Effector memory CD4-positive, alpha-beta T cell (primary cell): ENCODE measurements around the gene MED9.

ENCODE experiments used
- DNase-seq, 3 donors: peaks; one replicate each; pipeline ENCODE4 v3.0.0-alpha.2; 2020
- H3K27ac ChIP-seq: 2 replicates; pipeline ENCODE4 v1.7.0; 2013; ENCODE audit warnings: mild to moderate bottlenecking, low read length, moderate library complexity; ENCODE audit not compliant: insufficient read depth, poor library complexity, severe bottlenecking
- H3K27me3 ChIP-seq: replicated peaks from 2 replicates; pipeline ENCODE4 v1.7.0; 2013; ENCODE audit warnings: mild to moderate bottlenecking, low read length; ENCODE audit not compliant: insufficient read depth, control insufficient read depth, poor library complexity, severe bottlenecking
- H3K36me3 ChIP-seq: 2 replicates; pipeline ENCODE4 v1.7.0; 2013; ENCODE audit warnings: mild to moderate bottlenecking, low read length, moderate library complexity; ENCODE audit not compliant: control insufficient read depth, insufficient read depth
- H3K4me1 ChIP-seq: 2 replicates; pipeline ENCODE4 v1.7.0; 2013; ENCODE audit warnings: low read length, mild to moderate bottlenecking; ENCODE audit not compliant: control insufficient read depth, insufficient read depth, poor library complexity, severe bottlenecking
- H3K4me3 ChIP-seq: 2 replicates; pipeline ENCODE4 v1.7.0; 2013; ENCODE audit warnings: low read length, low read depth, mild to moderate bottlenecking; ENCODE audit not compliant: insufficient read depth, poor library complexity, severe bottlenecking
- H3K9me3 ChIP-seq: 2 replicates; pipeline ENCODE4 v1.7.0; 2013; ENCODE audit warnings: mild to moderate bottlenecking, low read length, moderate library complexity; ENCODE audit not compliant: control insufficient read depth

Gene MED9

DNA sequence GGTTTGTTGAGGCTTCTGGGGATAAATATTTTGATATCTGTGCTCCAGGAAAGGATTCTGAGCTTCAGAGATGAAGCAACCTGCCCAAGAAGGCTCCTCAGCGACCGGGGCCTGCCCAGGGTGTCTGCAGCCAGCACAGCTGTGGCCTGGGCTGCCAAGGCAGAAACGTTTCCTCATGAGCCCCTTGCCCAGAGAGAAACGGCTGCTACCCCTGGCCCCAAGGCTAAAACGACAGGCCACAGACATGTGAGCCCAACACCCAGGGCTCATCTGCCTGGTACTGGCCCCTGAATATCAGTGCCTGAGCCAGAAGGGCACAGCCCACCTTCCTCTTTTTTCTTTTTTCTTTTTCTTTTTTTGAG is 64.8 kb downstream of the MED9 start:
- H3K27ac ChIP-seq: no peak overlapping the region
- H3K4me1 ChIP-seq: no peaks in the 10 kb centered on the region
- DNase-seq: no peak
- no peak overlapping the region for H3K4me3 ChIP-seq
- no peaks in the 10 kb centered on the region for H3K36me3 ChIP-seq
- H3K9me3 ChIP-seq: no peaks in the 10 kb centered on the region
- no peaks in the 10 kb centered on the region for H3K27me3 ChIP-seq
